ENCODE data around the gene EDARADD.
A peak's percentile ranks its signal among the peaks of the same experiment; 100 is the strongest.
"Not testable (repeated sequence)": the region's sequence is repeated elsewhere in the genome, so short reads cannot be mapped to it uniquely, and the experiment has no call there.

EDARADD gene

DNA sequence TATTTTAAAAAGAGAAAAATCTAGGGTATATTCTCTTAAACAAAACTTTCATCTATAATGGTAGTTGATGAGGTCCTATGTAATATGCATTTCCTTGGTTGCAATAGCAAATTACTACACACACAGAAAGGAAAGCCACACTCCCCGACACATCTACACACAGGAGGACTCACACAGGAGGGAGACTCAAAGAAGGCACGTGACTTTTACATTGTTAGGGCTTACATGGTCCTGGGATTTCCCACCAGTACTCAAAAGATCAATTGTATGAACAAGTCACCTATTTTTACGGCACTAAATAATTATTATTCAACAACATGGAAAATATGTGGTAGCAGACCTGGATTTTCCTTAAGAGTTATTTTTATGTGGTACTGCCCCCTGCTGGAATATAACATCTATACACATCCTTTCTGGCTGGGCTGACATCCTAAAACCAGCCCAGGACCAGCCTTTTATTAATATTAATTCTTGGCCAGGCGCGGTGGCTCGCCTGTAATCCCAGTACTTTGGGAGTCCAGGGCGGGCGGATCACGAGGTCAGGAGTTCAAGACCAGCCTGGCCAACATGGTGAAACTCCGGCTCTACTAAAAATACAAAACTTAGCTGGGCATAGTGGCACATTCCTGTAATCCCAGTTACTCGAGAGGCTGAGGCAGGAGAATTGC is 95.8 kb downstream of the EDARADD start:
- no peak for TF ChIP-seq JUND (IDR thresholded peaks at IDR 0.05; ENCODE audit: low read depth)
- DNase-seq (ENCODE audit: low read depth in 1 of 2, low spot score in 1 of 2) = peak; percentile 63 to 81
- in situ Hi-C loops (cut with HindIII; ENCODE audit: low pct_unique_long_range_greater_than_20kb, low sequenced_read_pairs) = no loop called here

DNA sequence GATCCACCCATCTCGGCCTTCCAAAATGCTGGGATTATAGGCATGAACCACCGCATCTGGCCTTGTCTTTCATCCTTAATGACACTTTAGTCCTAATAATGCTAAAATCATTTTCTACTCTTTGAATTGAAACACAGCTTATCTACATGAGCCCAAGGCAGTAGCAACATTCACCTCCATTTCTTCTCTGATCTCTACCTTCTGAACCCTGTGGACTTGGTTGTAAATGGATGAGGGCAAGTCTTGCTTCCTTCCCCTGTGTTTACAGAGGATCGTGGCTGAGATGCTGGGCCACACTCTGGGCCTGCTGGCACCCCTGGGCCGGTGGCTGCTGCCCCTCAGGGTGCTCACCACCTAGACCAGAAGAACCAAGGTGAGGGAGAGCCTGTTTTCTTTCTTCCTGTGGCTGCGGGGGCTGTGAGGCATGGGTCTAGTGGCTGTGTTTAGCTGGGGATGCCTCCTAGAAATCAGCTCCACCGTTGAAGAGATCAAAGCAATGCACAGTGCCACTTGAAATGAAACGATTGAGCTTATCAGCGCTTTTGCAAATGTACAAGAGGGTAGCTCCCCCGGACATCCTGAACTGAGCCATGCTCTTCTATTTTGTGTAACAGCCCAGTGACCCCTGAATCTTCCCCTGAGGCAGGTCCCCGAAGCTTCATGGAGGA is 97.5 kb downstream of the EDARADD start:
- TF ChIP-seq JUND (IDR thresholded peaks at IDR 0.05; ENCODE audit: low read depth) = no peak
- in situ Hi-C loops (cut with HindIII; ENCODE audit: low pct_unique_long_range_greater_than_20kb, low sequenced_read_pairs) = no loop called here
- DNase-seq (ENCODE audit: low read depth in 1 of 2, low spot score in 1 of 2) = no peak

DNA sequence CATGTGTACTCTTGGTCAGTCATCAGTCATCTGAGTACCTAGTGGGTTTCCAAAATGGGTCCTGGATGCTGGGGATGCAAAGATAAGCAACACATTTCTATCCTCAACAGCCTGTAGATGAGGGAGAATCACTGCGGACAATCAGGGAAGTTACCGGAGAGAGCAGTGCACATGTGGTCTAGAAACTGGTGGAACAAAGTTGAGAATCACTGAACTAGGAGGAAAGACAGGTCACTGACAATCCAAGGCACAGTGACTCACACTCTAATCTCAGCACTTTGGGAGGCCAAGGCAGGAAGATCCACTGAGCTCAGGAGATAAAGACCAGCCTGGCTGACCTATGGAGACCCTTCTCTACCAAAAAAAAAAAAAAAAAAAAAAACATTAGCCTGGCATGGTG is 98.3 kb downstream of the EDARADD start:
- TF ChIP-seq JUND (IDR thresholded peaks at IDR 0.05; ENCODE audit: low read depth) = no peak
- DNase-seq (ENCODE audit: low read depth in 1 of 2, low spot score in 1 of 2) = no peak
- in situ Hi-C loops (cut with HindIII; ENCODE audit: low pct_unique_long_range_greater_than_20kb, low sequenced_read_pairs) = no loop called here

DNA sequence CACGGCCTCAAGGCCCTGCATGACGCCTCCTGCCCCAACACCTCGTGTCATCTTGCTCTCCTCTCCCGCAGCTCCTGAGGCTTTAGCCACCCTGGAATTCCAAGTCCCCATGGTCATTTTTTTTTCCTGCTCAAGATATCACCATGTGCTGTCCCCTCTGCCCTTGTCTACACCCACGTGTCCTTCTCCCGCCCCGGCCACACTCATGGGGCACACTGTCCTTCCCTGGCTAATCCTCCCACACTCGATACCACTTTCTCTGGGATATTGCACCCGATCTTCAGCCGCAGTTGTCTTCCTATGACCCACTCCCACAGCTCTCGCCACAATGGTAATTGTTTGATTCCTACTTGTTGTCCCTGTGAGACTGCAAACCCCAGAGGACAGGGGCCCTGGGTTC is 100.0 kb downstream of the EDARADD start:
- no peak for TF ChIP-seq JUND (IDR thresholded peaks at IDR 0.05; ENCODE audit: low read depth)
- in situ Hi-C loops (cut with HindIII; ENCODE audit: low pct_unique_long_range_greater_than_20kb, low sequenced_read_pairs) = no loop called here
- DNase-seq (ENCODE audit: low read depth in 1 of 2, low spot score in 1 of 2) = no peak

DNA sequence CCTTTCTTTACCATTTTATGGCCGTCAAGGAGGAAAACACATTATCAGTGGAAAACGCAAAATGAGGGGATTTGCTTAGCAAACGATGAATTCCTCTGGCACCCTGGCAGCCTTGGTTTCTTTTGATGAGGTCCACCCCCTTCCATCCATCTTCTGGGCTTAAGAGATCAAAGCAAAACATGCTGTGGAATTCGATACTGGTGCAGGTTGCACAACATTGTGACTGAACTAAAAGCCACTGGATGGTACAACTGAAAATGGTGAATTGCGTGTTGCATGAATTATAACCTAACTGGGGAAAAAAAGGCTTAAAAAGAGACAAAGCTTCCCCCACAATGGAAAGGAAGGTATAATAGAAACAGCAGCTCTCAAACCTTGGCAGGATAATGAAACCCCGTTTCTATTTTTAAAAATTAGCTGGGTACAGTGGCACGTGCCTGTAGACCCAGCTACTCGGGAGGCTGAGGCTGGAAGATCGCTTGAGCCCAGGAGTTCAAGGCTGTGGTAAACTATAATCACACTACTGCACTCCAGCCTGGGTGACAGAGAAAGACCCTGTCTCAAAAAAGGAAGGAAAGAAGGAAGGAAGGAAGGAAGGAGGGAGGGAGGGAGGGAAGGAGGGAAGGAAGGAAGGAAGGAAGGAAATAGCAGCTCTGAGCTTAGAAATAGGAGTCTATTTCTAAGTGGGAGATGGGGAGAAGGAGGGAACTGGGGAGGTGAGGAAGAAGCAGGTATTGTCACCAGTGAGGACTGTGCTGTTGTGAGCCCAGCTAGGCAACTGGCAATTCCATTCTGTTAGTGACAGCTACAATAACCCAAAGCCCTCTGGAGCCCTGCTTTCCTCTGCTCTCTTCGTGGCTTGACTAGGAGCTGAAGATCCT is 100.7 kb downstream of the EDARADD start:
- in situ Hi-C loops (cut with HindIII; ENCODE audit: low pct_unique_long_range_greater_than_20kb, low sequenced_read_pairs) = no loop called here
- TF ChIP-seq JUND (IDR thresholded peaks at IDR 0.05; ENCODE audit: low read depth) = no peak
- no peak for DNase-seq (ENCODE audit: low read depth in 1 of 2, low spot score in 1 of 2)

DNA sequence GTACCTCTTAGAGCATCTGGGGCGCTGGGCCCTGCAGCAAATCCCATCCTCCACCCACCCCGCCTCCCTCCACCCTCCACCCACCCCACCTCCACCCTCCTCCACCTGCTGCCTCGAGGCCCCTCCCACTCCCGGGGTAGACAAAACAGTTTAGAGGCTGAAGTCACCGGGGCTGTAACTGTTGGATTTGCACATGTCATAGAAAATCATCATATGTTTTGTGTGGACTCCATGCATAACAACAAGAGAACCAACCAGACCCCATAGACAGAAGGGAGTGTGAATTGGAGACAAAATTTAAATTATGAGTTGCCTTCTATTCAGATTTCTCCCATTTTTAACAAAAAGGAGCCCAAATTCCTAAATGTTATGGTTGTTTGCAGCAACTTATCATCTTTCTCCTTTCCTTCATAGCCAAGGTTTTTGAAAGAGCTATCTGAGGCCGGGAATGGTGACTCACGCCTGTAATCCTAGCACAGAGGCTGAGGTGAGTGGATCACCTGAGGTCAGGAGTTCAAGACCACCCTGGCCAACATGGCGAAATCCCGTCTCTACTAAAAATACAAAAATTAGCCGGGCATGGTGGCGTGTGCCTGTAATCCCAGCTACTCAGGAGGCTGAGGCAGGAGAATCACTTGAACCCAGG is 101.5 kb downstream of the EDARADD start:
- no peak for DNase-seq (ENCODE audit: low read depth in 1 of 2, low spot score in 1 of 2)
- no peak for TF ChIP-seq JUND (IDR thresholded peaks at IDR 0.05; ENCODE audit: low read depth)
- in situ Hi-C loops (cut with HindIII; ENCODE audit: low pct_unique_long_range_greater_than_20kb, low sequenced_read_pairs) = no loop called here

DNA sequence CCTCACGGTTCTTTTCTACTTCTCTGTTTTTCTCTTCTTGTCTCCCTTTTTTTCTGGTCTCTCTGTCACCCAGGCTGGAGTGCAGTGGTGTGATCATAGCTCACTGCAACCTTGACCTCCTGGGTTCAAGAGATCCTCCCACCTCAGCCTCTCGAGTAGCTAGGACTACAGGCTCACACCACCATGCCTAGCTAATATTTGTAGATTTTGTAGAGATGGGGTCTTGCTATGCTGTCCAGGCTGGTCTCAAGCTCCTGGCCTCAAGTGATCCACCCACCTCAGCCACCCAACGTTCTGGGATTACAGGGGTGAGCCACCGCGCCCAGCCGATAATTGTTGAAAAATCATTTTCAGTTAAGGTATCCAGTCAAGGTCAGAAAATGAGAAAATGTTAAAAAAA is 103.8 kb downstream of the EDARADD start:
- DNase-seq (ENCODE audit: low read depth in 1 of 2, low spot score in 1 of 2) = no peak
- TF ChIP-seq JUND (IDR thresholded peaks at IDR 0.05; ENCODE audit: low read depth) = no peak
- in situ Hi-C loops (cut with HindIII; ENCODE audit: low pct_unique_long_range_greater_than_20kb, low sequenced_read_pairs) = no loop called here

DNA sequence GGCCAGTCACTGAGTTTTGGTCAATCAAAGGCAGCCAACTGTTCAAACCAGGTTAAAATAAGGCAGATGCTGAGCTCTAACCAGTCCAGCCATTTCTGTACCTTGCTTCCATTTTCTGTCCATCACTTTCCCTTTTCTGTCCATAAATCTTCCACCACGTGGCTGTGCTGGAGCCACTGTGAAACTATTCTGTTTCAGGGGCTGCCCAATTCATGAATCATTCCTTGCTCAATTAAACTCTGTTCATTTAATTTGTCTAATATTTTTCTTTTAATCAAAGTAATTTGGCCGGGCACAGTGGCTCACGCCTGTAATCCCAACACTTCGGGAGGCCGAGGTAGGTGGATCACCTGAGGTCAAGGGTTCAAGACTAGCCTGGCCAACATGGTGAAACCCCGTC is 107.0 kb downstream of the EDARADD start:
- no peak for DNase-seq (ENCODE audit: low read depth in 1 of 2, low spot score in 1 of 2)
- in situ Hi-C loops (cut with HindIII; ENCODE audit: low pct_unique_long_range_greater_than_20kb, low sequenced_read_pairs) = no loop called here
- no peak for TF ChIP-seq JUND (IDR thresholded peaks at IDR 0.05; ENCODE audit: low read depth)

DNA sequence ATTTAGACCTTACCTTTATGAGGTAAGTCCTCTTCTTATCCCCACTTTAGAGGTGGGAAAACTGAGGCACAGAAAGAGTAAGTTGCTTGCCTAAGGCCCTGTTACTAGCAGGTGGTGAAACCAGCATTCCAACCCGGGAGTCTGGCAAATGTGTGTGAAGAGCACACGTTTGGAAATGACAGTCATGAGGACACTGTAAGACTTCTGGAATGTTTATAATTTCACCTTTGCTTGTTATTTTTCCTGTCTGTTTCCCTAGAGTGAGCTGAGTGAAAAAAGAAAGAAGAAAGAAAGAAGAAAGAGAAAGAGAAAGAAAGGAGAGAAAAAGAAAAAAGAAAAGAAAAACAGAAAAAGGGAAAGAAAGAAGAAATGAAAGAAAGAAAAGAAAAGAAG is 108.5 kb downstream of the EDARADD start:
- peak in 1 of 2 experiments; percentile 86 for DNase-seq (ENCODE audit: low read depth in 1 of 2, low spot score in 1 of 2)
- TF ChIP-seq JUND (IDR thresholded peaks at IDR 0.05; ENCODE audit: low read depth) = no peak
- in situ Hi-C loops (cut with HindIII; ENCODE audit: low pct_unique_long_range_greater_than_20kb, low sequenced_read_pairs) = no loop called here

DNA sequence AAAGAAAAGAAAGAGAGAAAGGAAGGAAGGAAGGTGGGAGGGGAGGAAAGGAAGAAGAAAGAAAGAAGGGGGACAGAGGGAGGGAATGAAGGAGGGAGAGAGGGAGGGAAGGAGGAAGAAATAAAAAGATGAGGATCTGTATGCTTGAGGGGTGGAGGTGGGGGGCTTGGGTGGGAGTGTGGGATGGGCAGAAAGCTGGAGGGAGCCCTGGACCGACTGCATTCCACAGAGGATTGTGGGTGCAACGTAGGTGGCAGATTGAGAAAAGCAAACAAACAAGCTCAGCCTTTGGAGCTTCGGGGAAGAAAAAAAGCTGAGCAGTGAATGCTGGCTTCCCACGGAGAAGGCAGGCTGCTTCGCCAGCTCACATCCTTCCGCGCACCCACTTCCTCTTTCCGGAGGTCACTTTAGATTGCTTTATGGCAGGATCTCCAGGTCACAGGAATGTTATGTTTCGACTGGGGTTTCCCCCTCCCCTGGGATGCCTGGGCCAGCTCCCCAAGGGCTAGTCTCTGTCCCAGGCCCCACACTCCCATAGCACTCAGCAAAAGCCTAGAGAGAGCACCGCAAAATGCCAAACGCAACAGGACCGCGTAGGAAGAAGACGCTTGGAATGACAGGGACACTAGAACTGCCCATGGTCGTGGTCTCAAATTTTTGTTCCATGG is 109.0 kb downstream of the EDARADD start:
- in situ Hi-C loops (cut with HindIII; ENCODE audit: low pct_unique_long_range_greater_than_20kb, low sequenced_read_pairs) = no loop called here
- no peak for TF ChIP-seq JUND (IDR thresholded peaks at IDR 0.05; ENCODE audit: low read depth)
- DNase-seq (ENCODE audit: low read depth in 1 of 2, low spot score in 1 of 2) = peak; percentile 42 to 95

DNA sequence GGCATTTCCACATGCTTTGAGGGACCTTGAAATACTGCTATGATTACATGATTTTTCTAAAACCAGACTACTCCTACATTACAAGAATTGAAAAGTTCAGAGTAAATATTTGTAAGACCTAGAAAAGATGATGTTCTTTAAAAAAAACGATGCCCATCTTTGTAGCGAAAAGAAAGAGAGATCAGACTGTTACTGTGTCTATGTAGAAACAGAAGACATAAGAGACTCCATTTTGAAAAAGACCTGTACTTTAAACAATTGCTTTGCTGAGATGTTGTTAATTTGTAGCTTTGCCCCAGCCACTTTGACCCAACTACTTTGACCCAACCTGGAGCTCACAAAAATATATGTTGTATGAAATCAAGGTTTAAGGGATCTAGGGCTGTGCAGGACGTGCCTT is 110.3 kb downstream of the EDARADD start:
- in situ Hi-C loops (cut with HindIII; ENCODE audit: low pct_unique_long_range_greater_than_20kb, low sequenced_read_pairs); DNase-seq (ENCODE audit: low read depth in 1 of 2, low spot score in 1 of 2): not testable (repeated sequence)

DNA sequence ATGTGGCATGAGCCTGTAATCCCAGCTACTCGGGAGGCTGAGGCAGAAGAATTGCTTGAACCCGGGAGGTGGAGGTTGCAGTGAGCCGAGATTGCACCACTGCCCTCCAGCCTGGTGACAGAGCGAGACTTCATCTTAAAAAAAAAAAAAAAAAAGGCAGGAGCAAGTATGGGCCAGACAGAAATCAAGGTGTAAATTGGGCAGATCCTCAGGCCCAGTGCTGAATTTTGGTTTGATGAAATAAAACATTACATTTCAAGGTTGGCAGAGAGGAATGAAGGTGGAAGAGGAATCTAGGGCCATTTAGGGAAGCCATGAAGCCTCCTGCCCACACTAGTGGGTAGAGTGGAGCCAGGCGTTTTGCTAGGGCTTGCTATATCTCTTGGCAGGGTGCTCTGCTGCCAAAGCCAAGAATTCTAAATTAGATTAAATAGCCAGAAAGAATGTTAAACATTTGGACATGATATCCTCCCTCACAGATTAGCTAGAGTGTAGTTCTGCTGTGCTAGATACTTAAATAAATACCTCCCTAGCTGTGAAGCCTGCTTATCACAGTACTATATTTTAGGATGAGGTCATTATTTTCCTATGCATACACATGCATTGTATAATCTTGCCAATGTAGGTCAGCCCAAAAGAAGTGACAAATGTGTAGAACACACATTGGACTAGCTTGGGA is 113.1 kb downstream of the EDARADD start:
- in situ Hi-C loops (cut with HindIII; ENCODE audit: low pct_unique_long_range_greater_than_20kb, low sequenced_read_pairs) = no loop called here
- DNase-seq (ENCODE audit: low read depth in 1 of 2, low spot score in 1 of 2) = no peak
- no peak for TF ChIP-seq JUND (IDR thresholded peaks at IDR 0.05; ENCODE audit: low read depth)

All from T47D (cell line).